Raji (cell line): Measurements from ENCODE around the gene SLC37A2.

ENCODE experiments used
- POLR2A ChIP-seq: IDR thresholded peaks from 2 replicates; pipeline ENCODE4 v1.6.1; 2011; ENCODE audit warnings: low read depth, low read length, control low read depth; ENCODE audit not compliant: insufficient read depth

The SLC37A2 gene

GRCh38 chr11:125064070-125064469, 965 bp downstream of the SLC37A2 start:
- TF ChIP-seq POLR2A, result no peak

GRCh38 chr11:125068368-125068767, 5.3 kb downstream of the SLC37A2 start:
- TF ChIP-seq POLR2A, result no peak

GRCh38 chr11:125069008-125069407, 5.9 kb downstream of the SLC37A2 start:
- TF ChIP-seq POLR2A, result no peak

- TF ChIP-seq POLR2A, result no peak
Measured at GRCh38 chr11:125069796-125070195, 6.7 kb downstream of the SLC37A2 start.

- no peak for TF ChIP-seq POLR2A
Measured at GRCh38 chr11:125070699-125071254, 7.7 kb downstream of the SLC37A2 start.

GRCh38 chr11:125071435-125071834, 8.3 kb downstream of the SLC37A2 start:
- TF ChIP-seq POLR2A, result no peak

- TF ChIP-seq POLR2A, result no peak
Measured at GRCh38 chr11:125071846-125072217, 8.7 kb downstream of the SLC37A2 start.

- TF ChIP-seq POLR2A, result no peak
Measured at GRCh38 chr11:125072218-125072960, 9.3 kb downstream of the SLC37A2 start.

GRCh38 chr11:125072961-125073590, 10.0 kb downstream of the SLC37A2 start:
- no peak for TF ChIP-seq POLR2A

- no peak for TF ChIP-seq POLR2A
Measured at GRCh38 chr11:125073616-125074483, 10.7 kb downstream of the SLC37A2 start.

GRCh38 chr11:125074511-125075241, 11.6 kb downstream of the SLC37A2 start:
- TF ChIP-seq POLR2A, result no peak

GRCh38 chr11:125075242-125075625, 12.1 kb downstream of the SLC37A2 start:
- no peak for TF ChIP-seq POLR2A

- no peak for TF ChIP-seq POLR2A
Measured at GRCh38 chr11:125075900-125076317, 12.8 kb downstream of the SLC37A2 start.

GRCh38 chr11:125076378-125076945, 13.4 kb downstream of the SLC37A2 start:
- no peak for TF ChIP-seq POLR2A
